ENCODE results near the gene ITCH.
"Not testable (repeated sequence)": the region's sequence is repeated elsewhere in the genome, so short reads cannot be mapped to it uniquely, and the experiment has no call there.

Gene ITCH

DNA sequence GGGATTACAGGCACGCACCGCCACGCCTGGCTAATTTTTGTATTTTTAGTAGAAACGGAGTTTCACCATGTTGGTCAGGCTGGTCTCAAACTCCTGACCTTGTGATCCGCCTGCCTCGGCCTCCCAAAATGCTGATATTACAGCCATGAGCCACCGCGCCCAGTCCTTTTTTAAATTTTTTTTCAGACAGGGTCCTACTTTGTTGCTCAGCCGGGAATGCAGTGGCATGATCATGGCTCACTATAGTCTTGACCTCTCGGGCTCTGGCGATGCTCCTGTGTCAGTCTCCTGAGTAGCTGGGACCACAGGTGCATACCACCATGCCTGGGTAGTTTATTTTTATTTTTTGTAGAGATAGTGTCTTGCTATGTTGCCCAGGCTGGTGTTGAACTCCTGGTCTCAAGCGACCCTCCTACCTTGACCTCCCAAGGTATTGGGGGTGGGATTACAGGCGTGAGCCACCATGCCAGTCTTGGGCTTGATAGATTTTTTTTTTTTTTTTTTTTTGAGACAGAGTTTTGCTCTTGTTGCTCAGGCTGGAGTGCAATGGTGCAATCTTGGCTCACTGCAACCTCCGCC, 19.9 kb downstream of the ITCH start:
- not testable (repeated sequence) for DNase-seq

GRCh38 chr20:34385464-34385863, 22.4 kb downstream of the ITCH start:
- no peak for DNase-seq

DNA sequence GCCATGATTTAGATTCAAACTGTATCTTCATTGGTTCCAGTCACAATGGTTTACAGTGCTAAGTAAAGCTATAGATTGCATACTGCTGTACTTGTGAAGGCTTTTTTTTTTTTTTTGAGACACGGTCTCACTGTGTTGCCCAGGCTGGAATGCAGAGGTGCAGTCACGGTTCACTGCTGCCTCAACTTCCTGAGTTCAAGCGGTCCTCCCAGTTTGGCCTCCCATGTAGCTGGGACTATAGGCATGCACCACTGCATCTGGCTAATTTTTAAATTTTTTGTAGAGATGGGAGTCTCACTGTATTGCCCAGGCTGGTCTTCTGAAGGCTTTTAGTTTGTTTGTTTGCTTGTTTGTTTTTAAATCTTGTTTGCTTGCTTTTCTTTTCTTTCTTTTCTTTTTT, 24.9 kb downstream of the ITCH start:
- DNase-seq: no peak

GRCh38 chr20:34388678-34389077, 25.6 kb downstream of the ITCH start:
- no peak for DNase-seq

DNA sequence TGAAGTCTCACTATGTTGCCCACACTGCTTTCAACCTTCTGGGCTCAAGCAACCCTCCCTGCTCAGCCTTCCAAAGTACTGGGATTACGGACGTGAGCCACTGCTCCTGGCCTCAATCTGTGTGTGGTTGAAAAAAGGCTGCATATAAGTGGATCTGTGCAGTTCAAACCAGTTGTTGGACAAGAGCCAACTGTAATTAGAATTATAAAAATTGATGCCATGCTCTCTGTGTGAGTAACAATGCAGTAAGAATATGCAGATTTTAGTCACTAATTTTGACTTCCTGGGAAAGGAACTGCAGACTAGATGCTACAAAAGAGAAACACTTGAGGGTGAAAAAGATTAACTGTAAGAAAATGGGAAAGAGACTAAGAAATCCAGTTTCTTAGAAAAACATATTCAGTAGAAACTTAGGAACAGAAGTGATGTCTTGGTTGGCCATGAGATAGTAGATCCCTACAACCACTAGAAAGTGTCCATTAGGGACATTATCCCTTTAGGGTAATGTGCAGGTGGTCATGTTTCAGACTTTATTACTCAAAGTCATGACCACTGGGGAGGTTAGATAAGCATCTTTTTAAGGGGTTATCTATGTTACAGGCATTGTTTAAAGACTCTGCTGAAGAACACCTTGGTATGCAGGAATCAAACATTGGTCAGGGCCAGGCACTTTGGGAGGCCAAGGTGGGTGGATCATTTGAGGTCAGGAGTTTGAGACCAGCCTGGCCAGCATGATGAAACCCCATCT, 26.3 kb downstream of the ITCH start:
- peak; percentile 9 for DNase-seq

GRCh38 chr20:34389954-34390555, 27.0 kb downstream of the ITCH start:
- no peak for DNase-seq

DNA sequence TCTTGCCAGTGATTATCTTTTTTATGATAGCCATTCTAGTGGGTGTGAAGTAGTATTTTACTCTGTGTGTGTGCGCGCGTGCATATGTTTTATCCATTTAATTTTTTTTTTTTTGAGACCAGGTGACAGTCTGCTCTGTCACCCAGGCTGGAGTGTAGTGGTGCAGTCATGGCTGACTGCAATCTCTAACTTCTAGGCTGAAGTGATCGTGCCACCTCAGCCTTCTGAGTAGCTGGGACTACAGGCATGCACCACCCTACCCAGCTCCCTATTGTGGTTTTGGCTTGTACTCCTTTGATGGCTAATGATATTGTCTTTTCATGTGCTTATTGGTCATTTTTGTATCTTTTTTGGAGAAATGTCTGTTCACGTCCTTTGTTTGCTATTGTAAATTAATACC, 33.3 kb downstream of the ITCH start:
- DNase-seq: no peak

GRCh38 chr20:34397096-34397495, 34.0 kb downstream of the ITCH start:
- DNase-seq: no peak

GRCh38 chr20:34400776-34401175, 37.7 kb downstream of the ITCH start:
- DNase-seq: not testable (repeated sequence)

GRCh38 chr20:34401741-34402455, 38.8 kb downstream of the ITCH start:
- no peak for DNase-seq

DNA sequence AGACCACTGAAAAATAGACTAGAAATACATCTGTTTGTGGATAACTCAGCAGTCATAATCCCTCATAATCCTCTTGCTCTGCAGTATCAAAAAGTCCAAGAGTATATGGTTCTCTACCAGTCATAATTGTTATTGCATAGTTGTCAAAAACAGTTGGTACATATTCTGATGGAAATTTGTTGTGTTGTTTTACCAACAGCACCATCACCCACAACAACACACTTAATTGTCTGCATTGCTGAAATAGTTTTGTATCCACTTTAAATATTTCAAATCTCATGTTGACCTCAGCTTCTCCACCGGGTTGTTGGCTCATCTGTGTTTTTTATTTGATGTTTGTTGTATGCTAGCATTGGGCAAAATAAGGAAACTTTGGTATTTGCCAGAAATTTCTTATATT, 39.4 kb downstream of the ITCH start:
- DNase-seq: no peak

DNA sequence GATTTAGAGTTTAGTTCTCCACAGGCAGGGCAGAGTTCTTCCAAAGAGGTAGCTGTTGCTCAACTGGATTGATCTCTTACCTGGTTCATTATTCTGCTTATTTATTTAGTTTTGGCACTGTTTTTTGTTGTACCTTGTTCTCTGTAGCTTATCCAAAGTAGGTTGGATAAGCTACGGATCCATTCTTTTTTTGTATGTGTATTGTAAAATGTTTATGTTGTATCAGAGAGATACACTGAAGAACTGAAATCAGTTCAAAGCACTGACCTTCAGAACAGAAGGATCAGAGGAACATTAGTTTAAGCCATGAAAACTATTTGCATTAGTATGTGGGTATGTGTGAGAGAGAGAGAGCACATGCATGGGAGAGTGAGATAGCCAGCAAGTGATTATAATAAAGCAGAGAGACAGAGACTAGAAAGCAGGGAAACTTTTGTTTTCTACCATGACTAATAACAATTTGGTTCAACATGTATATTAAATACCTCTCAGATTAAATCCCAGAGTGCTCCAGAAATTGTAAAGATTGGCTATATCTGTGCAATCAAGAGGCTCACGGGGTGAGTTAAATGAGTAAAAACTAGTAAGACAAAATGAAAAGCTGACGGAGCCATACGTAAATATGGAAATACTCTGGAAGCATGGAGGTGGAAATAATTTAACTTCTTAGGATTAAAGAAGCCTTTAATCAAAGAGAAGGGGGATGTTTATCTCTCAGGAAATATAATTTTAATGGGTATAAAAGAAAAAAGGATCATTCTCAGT, 40.2 kb downstream of the ITCH start:
- DNase-seq: no peak

DNA sequence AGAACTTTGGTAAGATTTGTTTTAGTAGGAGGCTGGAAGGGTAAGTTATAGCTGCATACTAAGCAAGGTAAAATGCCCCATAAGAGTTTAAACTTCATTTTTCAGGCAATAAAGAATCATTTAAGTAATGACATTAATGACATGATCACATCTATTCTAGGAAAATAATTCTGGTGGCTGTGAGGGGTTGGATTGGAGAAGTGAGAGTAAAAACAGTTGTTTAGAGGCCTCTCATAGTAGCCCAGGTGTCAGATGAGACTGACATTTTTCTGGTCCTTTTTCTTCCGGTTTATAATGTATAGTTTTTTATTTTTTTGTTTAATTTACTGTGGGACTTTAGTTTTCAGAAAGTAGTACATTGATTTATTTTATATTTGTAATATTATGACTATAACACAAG, 40.8 kb downstream of the ITCH start:
- no peak for DNase-seq

GRCh38 chr20:34404803-34405202, 41.7 kb downstream of the ITCH start:
- no peak for DNase-seq

DNA sequence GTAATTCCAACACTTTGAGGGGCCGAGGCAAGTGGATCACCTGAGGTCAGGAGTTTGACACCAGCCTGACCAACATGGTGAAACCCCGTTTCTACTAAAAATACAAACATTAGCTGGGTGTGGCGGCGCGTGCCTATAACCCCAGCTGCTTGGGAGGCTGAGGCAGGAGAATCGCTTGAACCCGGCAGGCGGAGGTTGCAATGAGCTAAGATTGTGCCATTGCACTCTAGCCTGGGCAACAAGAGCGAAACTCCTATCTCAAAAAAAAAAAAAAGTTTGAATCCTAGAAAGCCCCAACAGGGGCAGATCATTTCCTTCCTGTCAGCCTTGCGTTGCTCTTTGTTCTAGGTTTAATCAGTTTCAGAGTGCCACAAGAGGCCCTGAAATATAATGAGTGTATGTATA, 42.2 kb downstream of the ITCH start:
- not testable (repeated sequence) for DNase-seq

- DNase-seq: not testable (repeated sequence)
Observed at GRCh38 chr20:34405942-34406341, 42.9 kb downstream of the ITCH start.

- no peak for DNase-seq
Observed at GRCh38 chr20:34407962-34408474, 44.9 kb downstream of the ITCH start.

GRCh38 chr20:34410336-34410735, 47.3 kb downstream of the ITCH start:
- DNase-seq: no peak

DNA sequence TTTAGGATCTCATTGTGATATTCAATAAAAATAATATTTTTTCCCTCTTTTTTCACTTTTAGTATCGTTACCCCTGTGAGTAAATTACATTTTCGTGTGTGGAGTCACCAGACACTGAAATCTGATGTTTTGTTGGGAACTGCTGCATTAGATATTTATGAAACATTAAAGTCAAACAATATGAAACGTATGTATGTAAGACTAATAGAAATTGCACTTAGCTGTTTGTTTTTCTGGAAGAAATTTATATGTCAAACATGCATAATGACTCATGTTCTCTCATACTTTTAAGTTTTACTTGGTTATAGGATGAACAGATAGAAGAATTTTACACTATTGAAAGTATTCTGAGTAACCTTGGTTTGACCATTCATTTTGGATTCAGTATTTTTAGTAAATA, 49.4 kb downstream of the ITCH start:
- DNase-seq: no peak

DNA sequence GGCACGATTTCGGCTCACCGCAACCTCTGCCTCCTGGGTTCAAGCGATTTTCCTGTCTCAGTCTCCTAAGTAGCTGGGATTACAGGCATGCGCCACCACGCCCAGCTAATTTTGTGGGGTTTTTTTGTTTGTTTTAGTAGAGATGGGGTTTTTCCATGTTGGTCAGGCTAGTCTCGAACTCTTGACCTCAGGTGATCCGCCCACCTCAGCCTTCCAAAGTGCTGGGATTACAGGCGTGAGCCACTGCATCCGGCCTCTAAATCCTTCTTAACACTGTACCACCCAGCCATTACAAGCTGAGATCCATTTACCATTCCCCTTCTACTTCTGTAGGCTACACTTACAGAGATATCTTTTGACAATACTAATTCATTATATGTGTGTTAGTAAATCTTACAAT, 51.5 kb downstream of the ITCH start:
- DNase-seq: not testable (repeated sequence)

DNA sequence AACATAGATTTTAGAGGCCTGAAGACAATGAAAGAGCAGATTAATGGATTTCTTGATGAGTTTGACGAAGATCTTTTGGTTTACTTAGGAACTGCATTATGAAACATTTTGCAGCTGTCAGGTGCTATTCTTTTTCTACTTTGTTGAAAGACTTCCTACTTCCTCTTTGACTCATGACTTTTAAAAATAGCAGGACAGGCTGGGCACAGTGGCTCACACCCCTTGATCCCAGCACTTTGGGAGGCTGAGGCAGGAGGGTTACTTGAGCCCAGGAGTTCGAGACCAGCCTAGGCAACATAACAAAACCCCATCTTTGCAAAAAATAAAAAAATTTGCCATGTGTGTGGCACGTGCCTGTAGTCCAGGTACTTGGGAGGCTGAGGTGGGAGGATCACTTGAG, 52.0 kb downstream of the ITCH start:
- no peak for DNase-seq

GRCh38 chr20:34420146-34420545, 57.1 kb downstream of the ITCH start:
- DNase-seq: no peak

DNA sequence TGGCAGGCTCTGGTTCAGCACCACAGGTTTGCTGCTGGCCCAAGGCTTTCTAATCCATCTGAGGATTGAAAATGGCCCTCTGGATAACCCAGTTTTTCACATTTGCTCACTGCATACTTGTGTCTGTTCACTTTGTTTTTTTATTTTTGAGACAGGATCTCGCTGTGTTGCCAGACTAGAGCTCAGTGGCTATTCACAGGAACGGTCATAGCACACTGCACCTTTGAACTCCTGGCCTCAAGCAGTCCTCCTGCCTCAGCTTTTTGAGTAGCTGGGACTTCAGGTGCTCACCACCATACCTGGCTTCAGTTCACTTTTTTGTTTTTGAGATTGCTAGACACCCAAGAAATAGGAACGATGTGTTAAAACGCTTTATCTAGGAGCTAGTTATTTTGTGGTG, 57.9 kb downstream of the ITCH start:
- no peak for DNase-seq
